Measurements from ENCODE around the gene FAM53B. TPM values are rescaled to one million over a fixed set of nuclear protein-coding genes. Genes with fewer than 3 reads are reported as not detected.

FAM53B gene
- total RNA-seq, 4 donors from 2014 or later: 41.0 to 110 (median 50.0) TPM

DNA sequence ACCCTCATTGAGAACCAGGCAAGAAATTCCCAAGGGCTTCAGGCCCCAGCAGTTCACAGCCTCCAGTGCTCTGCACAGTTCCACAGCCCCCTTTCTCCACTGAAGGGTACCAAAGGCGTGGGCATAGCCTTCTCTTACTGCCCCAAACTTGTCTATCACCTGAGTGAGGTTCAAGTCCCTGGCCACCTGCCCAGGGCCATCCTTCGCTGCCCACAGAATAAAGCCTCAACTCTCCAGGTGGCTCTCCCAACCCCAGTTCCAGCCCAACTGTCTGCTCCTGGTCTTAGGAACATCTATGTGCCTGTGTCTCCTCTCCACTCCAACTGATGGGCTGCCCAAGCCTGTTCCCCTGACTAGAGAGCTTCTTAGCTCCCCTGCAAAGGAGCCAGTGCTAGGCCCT is 79.1 kb downstream of the FAM53B start:
- in situ Hi-C loops (cut with MboI; ENCODE audit: low pct_ligation_motif_present in 1 of 4, low pct_unique_long_range_greater_than_20kb in 1 of 4, low sequenced_read_pairs in 3 of 4): no loop called here
- DNase-seq: no peak
- intact Hi-C loops (cut with DNase I; ENCODE audit: low total_unique reads): no loop called here
- 67 to 80% methylated on average over 1 to 2 of the region's 2 CpGs for WGBS, 2 donors (ENCODE audit: low coverage in 1 of 2)
- Histone ChIP-seq H3K9me3 (no peaks in the 10 kb centered on the region), H3K27ac (no peak overlapping the region), H3K4me3 (no peak overlapping the region), H3K4me1 (peaks cover 0 to 27% (median 15%) of the 10 kb centered on the region in 4 donors), H3K36me3 (no peaks in the 10 kb centered on the region), H3K27me3 (no peaks in the 10 kb centered on the region)
- TF ChIP-seq, protein P1, sequence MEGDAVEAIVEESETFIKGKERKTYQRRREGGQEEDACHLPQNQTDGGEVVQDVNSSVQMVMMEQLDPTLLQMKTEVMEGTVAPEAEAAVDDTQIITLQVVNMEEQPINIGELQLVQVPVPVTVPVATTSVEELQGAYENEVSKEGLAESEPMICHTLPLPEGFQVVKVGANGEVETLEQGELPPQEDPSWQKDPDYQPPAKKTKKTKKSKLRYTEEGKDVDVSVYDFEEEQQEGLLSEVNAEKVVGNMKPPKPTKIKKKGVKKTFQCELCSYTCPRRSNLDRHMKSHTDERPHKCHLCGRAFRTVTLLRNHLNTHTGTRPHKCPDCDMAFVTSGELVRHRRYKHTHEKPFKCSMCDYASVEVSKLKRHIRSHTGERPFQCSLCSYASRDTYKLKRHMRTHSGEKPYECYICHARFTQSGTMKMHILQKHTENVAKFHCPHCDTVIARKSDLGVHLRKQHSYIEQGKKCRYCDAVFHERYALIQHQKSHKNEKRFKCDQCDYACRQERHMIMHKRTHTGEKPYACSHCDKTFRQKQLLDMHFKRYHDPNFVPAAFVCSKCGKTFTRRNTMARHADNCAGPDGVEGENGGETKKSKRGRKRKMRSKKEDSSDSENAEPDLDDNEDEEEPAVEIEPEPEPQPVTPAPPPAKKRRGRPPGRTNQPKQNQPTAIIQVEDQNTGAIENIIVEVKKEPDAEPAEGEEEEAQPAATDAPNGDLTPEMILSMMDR (IDR thresholded peaks at IDR 0.05): no peak
- no peak for TF ChIP-seq POLR2AphosphoS5 (IDR thresholded peaks at IDR 0.05)
- no peak for TF ChIP-seq EP300 (IDR thresholded peaks at IDR 0.05; ENCODE audit: low read depth)
- no peak for TF ChIP-seq POLR2A (IDR thresholded peaks at IDR 0.05)

DNA sequence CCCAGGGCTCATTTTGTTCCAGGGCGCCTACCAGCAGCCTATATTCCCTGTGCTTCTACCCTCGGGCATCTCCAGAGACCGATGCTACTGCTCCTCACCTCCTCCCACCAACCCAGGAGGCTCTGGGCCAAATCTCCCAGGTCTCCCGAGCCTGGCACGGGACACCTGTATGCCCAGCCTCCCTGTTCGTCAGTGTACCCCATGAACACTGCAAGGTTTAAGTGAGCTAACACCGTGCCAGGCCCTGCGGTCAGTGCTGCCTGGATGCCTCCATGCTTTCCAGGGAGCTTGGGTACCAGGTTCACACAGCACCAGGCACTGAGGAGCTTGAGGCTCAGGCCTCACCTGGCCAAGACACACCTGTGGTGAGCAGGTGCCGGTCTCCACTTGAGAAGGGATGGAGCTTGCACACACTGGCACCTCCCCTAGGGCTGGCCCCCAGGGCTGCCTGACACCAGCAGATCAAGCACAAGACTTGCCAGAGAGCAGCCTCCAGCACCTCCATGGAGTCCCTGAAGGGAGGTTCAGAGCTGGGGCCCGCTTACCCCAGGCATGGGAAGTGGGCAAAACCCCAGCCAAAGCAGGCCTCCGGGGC is 80.3 kb downstream of the FAM53B start:
- WGBS, 2 donors (ENCODE audit: low coverage in 1 of 2): 97% methylated on average over 9 of the region's 11 CpGs; no CpG with 5 or more reads in 1 of the 2 donors
- no peaks in the 10 kb centered on the region for H3K27me3 ChIP-seq
- H3K4me3 ChIP-seq: no peak overlapping the region
- TF ChIP-seq POLR2A (IDR thresholded peaks at IDR 0.05): no peak
- TF ChIP-seq, protein P1 (IDR thresholded peaks at IDR 0.05): no peak
- no peak for TF ChIP-seq POLR2AphosphoS5 (IDR thresholded peaks at IDR 0.05)
- TF ChIP-seq EP300 (IDR thresholded peaks at IDR 0.05; ENCODE audit: low read depth): no peak
- peaks cover 0 to 27% (median 15%) of the 10 kb centered on the region in 4 donors for H3K4me1 ChIP-seq
- H3K36me3 ChIP-seq: no peaks in the 10 kb centered on the region
- intact Hi-C loops (cut with DNase I; ENCODE audit: low total_unique reads) (loop anchor here (5.0 kb wide), 1 partner anchor 773 kb away; no protein-coding TSS in a partner anchor), in situ Hi-C loops (cut with MboI; ENCODE audit: low pct_ligation_motif_present in 1 of 4, low pct_unique_long_range_greater_than_20kb in 1 of 4, low sequenced_read_pairs in 3 of 4) (no loop called here)
- DNase-seq: no peak
- no peaks in the 10 kb centered on the region for H3K9me3 ChIP-seq
- H3K27ac ChIP-seq: no peak overlapping the region

DNA sequence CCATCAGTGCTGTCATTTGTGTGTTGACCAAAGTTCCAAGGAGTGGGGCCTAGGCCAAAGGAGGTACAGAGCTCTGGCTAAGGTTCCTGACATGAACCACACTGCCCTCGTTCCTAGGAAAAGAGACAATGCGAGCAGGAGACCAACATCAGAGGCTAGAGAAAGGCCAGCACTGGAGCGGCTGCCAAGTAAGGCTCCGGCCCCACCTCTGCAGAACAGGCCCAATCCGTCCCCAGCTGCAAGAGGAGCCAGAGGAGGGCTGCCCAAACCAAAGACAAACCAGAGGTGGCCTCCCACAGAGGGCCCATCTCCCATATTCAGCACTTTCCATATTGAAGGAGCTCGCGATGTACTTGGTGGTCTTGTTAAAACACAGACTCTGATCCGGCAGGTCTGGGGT is 81.0 kb downstream of the FAM53B start:
- no peaks in the 10 kb centered on the region for H3K27me3 ChIP-seq
- H3K27ac ChIP-seq: no peak overlapping the region
- no peak overlapping the region for H3K4me3 ChIP-seq
- 79% methylated on average over 8 of the region's 8 CpGs; no CpG with 5 or more reads in 1 of the 2 donors for WGBS, 2 donors (ENCODE audit: low coverage in 1 of 2)
- in situ Hi-C loops (cut with MboI; ENCODE audit: low pct_ligation_motif_present in 1 of 4, low pct_unique_long_range_greater_than_20kb in 1 of 4, low sequenced_read_pairs in 3 of 4): no loop called here
- no peak for DNase-seq
- no peaks in the 10 kb centered on the region for H3K9me3 ChIP-seq
- H3K36me3 ChIP-seq: no peaks in the 10 kb centered on the region
- TF ChIP-seq, protein P1 (IDR thresholded peaks at IDR 0.05): no peak
- no peak for TF ChIP-seq POLR2A (IDR thresholded peaks at IDR 0.05)
- TF ChIP-seq POLR2AphosphoS5 (IDR thresholded peaks at IDR 0.05): no peak
- TF ChIP-seq EP300 (IDR thresholded peaks at IDR 0.05; ENCODE audit: low read depth): no peak
- peaks cover 0 to 24% (median 13%) of the 10 kb centered on the region in 4 donors for H3K4me1 ChIP-seq
- intact Hi-C loops (cut with DNase I; ENCODE audit: low total_unique reads): loop anchor here (5.0 kb wide), 1 partner anchor 774 kb away; no protein-coding TSS in a partner anchor

DNA sequence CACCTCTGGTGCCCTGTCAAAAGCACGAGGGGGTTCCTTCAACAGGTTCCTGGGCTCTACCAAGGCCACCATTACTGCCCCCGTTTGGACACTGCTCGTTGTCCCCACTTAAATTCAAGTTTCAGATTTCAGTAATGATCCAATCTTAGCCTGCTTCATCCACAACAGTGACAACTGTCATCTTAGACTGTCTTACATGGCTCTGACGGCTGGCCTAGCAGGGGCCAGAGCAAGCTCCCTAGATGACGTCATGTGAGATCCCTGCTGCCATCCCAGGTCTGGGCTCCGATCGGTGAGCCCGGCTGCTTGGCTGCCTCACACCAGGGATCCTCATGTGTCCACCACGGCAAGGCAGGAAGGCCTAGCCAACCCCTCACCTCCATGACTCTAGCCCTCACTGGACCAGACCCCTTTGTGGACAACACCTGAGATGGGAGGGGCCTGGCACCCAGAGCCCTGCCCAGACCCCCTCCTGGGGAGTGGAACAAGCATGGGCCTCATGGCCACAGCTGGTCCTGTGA is 82.5 kb downstream of the FAM53B start:
- in situ Hi-C loops (cut with MboI; ENCODE audit: low pct_ligation_motif_present in 1 of 4, low pct_unique_long_range_greater_than_20kb in 1 of 4, low sequenced_read_pairs in 3 of 4) (no loop called here), intact Hi-C loops (cut with DNase I; ENCODE audit: low total_unique reads) (loop anchor here (5.0 kb wide), 1 partner anchor 776 kb away; no protein-coding TSS in a partner anchor)
- Histone ChIP-seq H3K27ac (no peak overlapping the region), H3K36me3 (no peaks in the 10 kb centered on the region), H3K9me3 (no peaks in the 10 kb centered on the region), H3K4me3 (no peak overlapping the region), H3K4me1 (peaks cover 0 to 9% (median 6%) of the 10 kb centered on the region in 4 donors), H3K27me3 (no peaks in the 10 kb centered on the region)
- TF ChIP-seq, protein P1 (IDR thresholded peaks at IDR 0.05): no peak
- no peak for TF ChIP-seq POLR2A (IDR thresholded peaks at IDR 0.05)
- TF ChIP-seq POLR2AphosphoS5 (IDR thresholded peaks at IDR 0.05): no peak
- TF ChIP-seq EP300 (IDR thresholded peaks at IDR 0.05; ENCODE audit: low read depth): no peak
- 95% methylated on average over 8 of the region's 9 CpGs; no CpG with 5 or more reads in 1 of the 2 donors for WGBS, 2 donors (ENCODE audit: low coverage in 1 of 2)
- DNase-seq: no peak
